SK-N-SH (cell line): ENCODE data around the gene SRRD.

Source experiments
- CHD2 ChIP-seq: fragments of 150-350 bp; IDR thresholded peaks from 2 replicates; pipeline ENCODE4 v1.6.1; 2018; ENCODE audit warnings: low read length; ENCODE audit not compliant: partially characterized antibody
- EZH2phosphoT487 ChIP-seq: fragments of 200-600 bp; sonication (generic); IDR thresholded peaks from 2 replicates; pipeline ENCODE4 v1.6.1; 2017; ENCODE audit warnings: low read depth, mixed run types, mild to moderate bottlenecking, antibody characterized with exemption, moderate library complexity, borderline replicate concordance
- FOSL2 ChIP-seq: IDR thresholded peaks from 2 replicates; pipeline ENCODE4 v1.4.0; 2012; ENCODE audit warnings: low read depth, mild to moderate bottlenecking, moderate library complexity, borderline replicate concordance
- NRF1 ChIP-seq: IDR thresholded peaks from 2 replicates; pipeline ENCODE4 v1.6.1; 2012; ENCODE audit warnings: low read depth, mild to moderate bottlenecking, low read length
- POLR2AphosphoS5 ChIP-seq: IDR thresholded peaks from 2 replicates; pipeline ENCODE4 v1.6.1; 2012; ENCODE audit warnings: low read depth, low read length
- TAF1 ChIP-seq: IDR thresholded peaks from 2 replicates; pipeline ENCODE4 v1.6.1; 2012; ENCODE audit warnings: low read depth, mild to moderate bottlenecking, low read length, moderate library complexity, borderline replicate concordance
- TCF12 ChIP-seq: IDR thresholded peaks from 2 replicates; pipeline ENCODE4 v1.4.0; 2012
- YY1 ChIP-seq: IDR thresholded peaks from 2 replicates; pipeline ENCODE4 v1.4.0; 2012; ENCODE audit warnings: low read depth, mild to moderate bottlenecking
- TF ChIP-seq, protein P1 (sequence below): fragments of 200-600 bp; sonication (generic); IDR thresholded peaks from 2 replicates; pipeline ENCODE4 v1.6.1; 2017; ENCODE audit warnings: antibody characterized with exemption, mild to moderate bottlenecking, moderate library complexity
- TF ChIP-seq, protein P2 (sequence below): IDR thresholded peaks from 2 replicates; pipeline ENCODE4 v1.4.0; 2012; ENCODE audit warnings: low read depth, borderline replicate concordance
- TF ChIP-seq, protein P3 (sequence below): IDR thresholded peaks from 2 replicates; pipeline ENCODE4 v1.4.0; 2012; ENCODE audit warnings: low read depth

GRCh38 chr22:26536762-26537134 is 53.1 kb downstream of the SRRD start:
- TF ChIP-seq, protein P1, sequence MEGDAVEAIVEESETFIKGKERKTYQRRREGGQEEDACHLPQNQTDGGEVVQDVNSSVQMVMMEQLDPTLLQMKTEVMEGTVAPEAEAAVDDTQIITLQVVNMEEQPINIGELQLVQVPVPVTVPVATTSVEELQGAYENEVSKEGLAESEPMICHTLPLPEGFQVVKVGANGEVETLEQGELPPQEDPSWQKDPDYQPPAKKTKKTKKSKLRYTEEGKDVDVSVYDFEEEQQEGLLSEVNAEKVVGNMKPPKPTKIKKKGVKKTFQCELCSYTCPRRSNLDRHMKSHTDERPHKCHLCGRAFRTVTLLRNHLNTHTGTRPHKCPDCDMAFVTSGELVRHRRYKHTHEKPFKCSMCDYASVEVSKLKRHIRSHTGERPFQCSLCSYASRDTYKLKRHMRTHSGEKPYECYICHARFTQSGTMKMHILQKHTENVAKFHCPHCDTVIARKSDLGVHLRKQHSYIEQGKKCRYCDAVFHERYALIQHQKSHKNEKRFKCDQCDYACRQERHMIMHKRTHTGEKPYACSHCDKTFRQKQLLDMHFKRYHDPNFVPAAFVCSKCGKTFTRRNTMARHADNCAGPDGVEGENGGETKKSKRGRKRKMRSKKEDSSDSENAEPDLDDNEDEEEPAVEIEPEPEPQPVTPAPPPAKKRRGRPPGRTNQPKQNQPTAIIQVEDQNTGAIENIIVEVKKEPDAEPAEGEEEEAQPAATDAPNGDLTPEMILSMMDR = no peak
- TF ChIP-seq TAF1 (no peak), FOSL2 (no peak), CHD2 (no peak), NRF1 (no peak), YY1 (no peak), POLR2AphosphoS5 (no peak), EZH2phosphoT487 (no peak), TCF12 (no peak)
- TF ChIP-seq, protein P2, sequence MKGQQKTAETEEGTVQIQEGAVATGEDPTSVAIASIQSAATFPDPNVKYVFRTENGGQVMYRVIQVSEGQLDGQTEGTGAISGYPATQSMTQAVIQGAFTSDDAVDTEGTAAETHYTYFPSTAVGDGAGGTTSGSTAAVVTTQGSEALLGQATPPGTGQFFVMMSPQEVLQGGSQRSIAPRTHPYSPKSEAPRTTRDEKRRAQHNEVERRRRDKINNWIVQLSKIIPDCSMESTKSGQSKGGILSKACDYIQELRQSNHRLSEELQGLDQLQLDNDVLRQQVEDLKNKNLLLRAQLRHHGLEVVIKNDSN = no peak
- TF ChIP-seq, protein P3, sequence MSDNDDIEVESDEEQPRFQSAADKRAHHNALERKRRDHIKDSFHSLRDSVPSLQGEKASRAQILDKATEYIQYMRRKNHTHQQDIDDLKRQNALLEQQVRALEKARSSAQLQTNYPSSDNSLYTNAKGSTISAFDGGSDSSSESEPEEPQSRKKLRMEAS = no peak
